ENCODE measurements around the gene PAX4.
A peak's percentile ranks its signal among the peaks of the same experiment; 100 is the strongest.

Gene PAX4

GRCh38 chr7:127589896-127590295, 28.0 kb downstream of the PAX4 start:
- H3K4me2 ChIP-seq (ENCODE audit: low read length) = no peak overlapping the region
- H4K20me1 ChIP-seq (ENCODE audit: insufficient read depth, low read length) = 0 out of 2 replicates have a peak, but pooled peaks cover 5% of the 10 kb centered on the region

GRCh38 chr7:127588697-127589482, 29.1 kb downstream of the PAX4 start:
- TF ChIP-seq CTCF (IDR thresholded peaks at IDR 0.05; ENCODE audit: low read depth, low read length) (peak; percentile 58), EZH2phosphoT487 (IDR thresholded peaks at IDR 0.05; ENCODE audit: low read depth) (no peak)
- peak overlapping the region; percentile 19; the same call in 1 of the 2 replicates for H3K27ac ChIP-seq (ENCODE audit: low read length)

More at GRCh38 chr7:127589896-127590295, 28.0 kb downstream of the PAX4 start:
- no peak overlapping the region for H2AFZ ChIP-seq (ENCODE audit: low read depth, low read length)
- no peaks in the 10 kb centered on the region for H3K27me3 ChIP-seq (ENCODE audit: low read depth, low read length)
- no peak for TF ChIP-seq CTCF (IDR thresholded peaks at IDR 0.05; ENCODE audit: low read depth, low read length)
- TF ChIP-seq EZH2phosphoT487 (IDR thresholded peaks at IDR 0.05; ENCODE audit: low read depth) = no peak
- no peak overlapping the region for H3K27ac ChIP-seq (ENCODE audit: low read length)
- H3K4me3 ChIP-seq (ENCODE audit: low read length) = no peak overlapping the region
- H3K9me3 ChIP-seq (ENCODE audit: insufficient read depth, low read length) = no peaks in the 10 kb centered on the region
- H3K4me1 ChIP-seq (ENCODE audit: low read length) = peaks cover 21% of the 10 kb centered on the region
- H3K9ac ChIP-seq (ENCODE audit: low read length) = no peak overlapping the region
- H3K36me3 ChIP-seq (replicated peaks; ENCODE audit: low read depth, low read length) = peaks cover 15% of the 10 kb centered on the region
- peaks cover 17% of the 10 kb centered on the region for H3K79me2 ChIP-seq (ENCODE audit: low read length)

DNA sequence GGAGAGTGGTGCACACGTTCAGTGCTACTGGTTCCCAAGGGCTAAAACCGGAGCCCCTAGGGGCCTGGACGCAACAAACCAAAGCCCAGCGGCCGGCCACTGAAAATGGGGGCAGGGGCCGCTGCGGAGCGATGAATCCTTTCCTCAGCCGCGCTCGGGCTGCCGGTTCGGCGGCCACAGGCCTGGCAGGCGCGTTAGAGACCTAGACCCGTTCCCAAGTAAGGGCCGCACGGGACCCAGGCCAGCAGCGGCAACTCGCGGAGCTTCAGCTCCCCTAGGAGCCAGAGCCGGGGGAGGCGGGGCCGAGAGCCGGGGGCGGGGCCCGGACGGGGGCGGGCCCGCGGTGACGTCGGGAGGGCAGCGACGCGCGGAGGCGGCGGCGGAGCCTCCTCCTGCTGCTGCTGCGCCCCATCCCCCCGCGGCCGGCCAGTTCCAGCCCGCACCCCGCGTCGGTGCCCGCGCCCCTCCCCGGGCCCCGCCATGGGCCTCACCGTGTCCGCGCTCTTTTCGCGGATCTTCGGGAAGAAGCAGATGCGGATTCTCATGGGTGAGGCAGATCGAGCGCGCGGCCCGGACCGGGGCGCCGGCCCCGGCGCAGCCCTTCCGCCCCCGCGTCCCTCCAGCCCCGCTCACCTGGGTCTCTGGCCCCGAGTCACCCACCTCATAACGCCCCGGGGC, 29.8 kb downstream of the PAX4 start, which contains the start of gene ARF5:
Gene ARF5 (plus strand): TSS at position 393 of the 678 bp plus-strand sequence. CDS start 88 bp downstream, at position 481.
- no peaks in the 10 kb centered on the region for H3K27me3 ChIP-seq (ENCODE audit: low read depth, low read length)
- peak within 1 kb of the TSS; percentile 79; the same call in 1 of the 2 replicates for H2AFZ ChIP-seq (ENCODE audit: low read depth, low read length)
- no peak for TF ChIP-seq CTCF (IDR thresholded peaks at IDR 0.05; ENCODE audit: low read depth, low read length)
- TF ChIP-seq EZH2phosphoT487 (IDR thresholded peaks at IDR 0.05; ENCODE audit: low read depth) = no peak
- H3K4me3 ChIP-seq (ENCODE audit: low read length) = peak within 1 kb of the TSS; percentile 96
- H4K20me1 ChIP-seq (ENCODE audit: insufficient read depth, low read length) = 0 out of 2 replicates have a peak, but pooled peaks cover 8% of the 10 kb centered on the region
- H3K27ac ChIP-seq (ENCODE audit: low read length) = peak within 1 kb of the TSS; percentile 19; the same call in 1 of the 2 replicates
- peak within 1 kb of the TSS; percentile 88 for H3K9ac ChIP-seq (ENCODE audit: low read length)
- H3K79me2 ChIP-seq (ENCODE audit: low read length) = peaks cover 35% of the 10 kb centered on the region
- H3K4me1 ChIP-seq (ENCODE audit: low read length) = peaks cover 22% of the 10 kb centered on the region
- peak within 1 kb of the TSS; percentile 99 for H3K4me2 ChIP-seq (ENCODE audit: low read length)
- H3K36me3 ChIP-seq (replicated peaks; ENCODE audit: low read depth, low read length) = peaks cover 16% of the 10 kb centered on the region
- no peaks in the 10 kb centered on the region for H3K9me3 ChIP-seq (ENCODE audit: insufficient read depth, low read length)

More at GRCh38 chr7:127588697-127589482, 29.1 kb downstream of the PAX4 start:
- Histone ChIP-seq H3K4me1 (ENCODE audit: low read length) (peaks cover 22% of the 10 kb centered on the region), H3K4me2 (ENCODE audit: low read length) (peak overlapping the region; percentile 99), H3K4me3 (ENCODE audit: low read length) (peak overlapping the region; percentile 96), H3K27me3 (ENCODE audit: low read depth, low read length) (no peaks in the 10 kb centered on the region), H3K9ac (ENCODE audit: low read length) (peak overlapping the region; percentile 88), H2AFZ (ENCODE audit: low read depth, low read length) (peak overlapping the region; percentile 79; the same call in 1 of the 2 replicates), H3K79me2 (ENCODE audit: low read length) (peaks cover 27% of the 10 kb centered on the region), H3K36me3 (replicated peaks; ENCODE audit: low read depth, low read length) (peaks cover 15% of the 10 kb centered on the region), H4K20me1 (ENCODE audit: insufficient read depth, low read length) (0 out of 2 replicates have a peak, but pooled peaks cover 5% of the 10 kb centered on the region), H3K9me3 (ENCODE audit: insufficient read depth, low read length) (no peaks in the 10 kb centered on the region)

GRCh38 chr7:127587663-127588018, 30.3 kb downstream of the PAX4 start:
- peak overlapping the region; percentile 96 for H3K4me3 ChIP-seq (ENCODE audit: low read length)
- H3K79me2 ChIP-seq (ENCODE audit: low read length) = peaks cover 36% of the 10 kb centered on the region
- H3K36me3 ChIP-seq (replicated peaks; ENCODE audit: low read depth, low read length) = peaks cover 21% of the 10 kb centered on the region
- H2AFZ ChIP-seq (ENCODE audit: low read depth, low read length) = peak overlapping the region; percentile 34; the same call in 1 of the 2 replicates
- peak overlapping the region; percentile 73 for H3K9ac ChIP-seq (ENCODE audit: low read length)
- H3K27ac ChIP-seq (ENCODE audit: low read length) = no peak overlapping the region
- TF ChIP-seq EZH2phosphoT487 (IDR thresholded peaks at IDR 0.05; ENCODE audit: low read depth) (no peak), CTCF (IDR thresholded peaks at IDR 0.05; ENCODE audit: low read depth, low read length) (no peak)
- peaks cover 22% of the 10 kb centered on the region for H3K4me1 ChIP-seq (ENCODE audit: low read length)
- no peaks in the 10 kb centered on the region for H3K9me3 ChIP-seq (ENCODE audit: insufficient read depth, low read length)
- peak overlapping the region; percentile 75 for H3K4me2 ChIP-seq (ENCODE audit: low read length)
- H4K20me1 ChIP-seq (ENCODE audit: insufficient read depth, low read length) = 0 out of 2 replicates have a peak, but pooled peaks cover 8% of the 10 kb centered on the region
- H3K27me3 ChIP-seq (ENCODE audit: low read depth, low read length) = no peaks in the 10 kb centered on the region

Measured in OCI-LY3 (cell line).